CD4-positive, alpha-beta T cell (primary cell): ENCODE data around the gene WASL. TPM values are rescaled to one million over a fixed set of nuclear protein-coding genes. Genes with fewer than 3 reads are reported as not detected.

Experiments
- ATAC-seq: fragments of 200-7000 bp; cut with Tn5 transposase; one replicate; pipeline ENCODE4 v1.10.0; 2022; ENCODE audit warnings: mild to moderate bottlenecking; ENCODE audit not compliant: poor library complexity
- CTCF ChIA-PET: fragments of 350-600 bp; sonication (Branson Sonifier 250); formaldehyde crosslinking; loops from one replicate; lab custom pipeline; 2021; ENCODE audit warnings: antibody characterized with exemption, inconsistent platforms; lab: Charles Lee
- POLR2A ChIA-PET: fragments of 350-600 bp; sonication (Branson Sonifier 250); formaldehyde crosslinking; loops from one replicate; lab custom pipeline; 2021; ENCODE audit warnings: antibody characterized with exemption, inconsistent platforms; lab: Charles Lee
- DNase-seq, 14 experiments: peaks; one replicate each; pipeline ENCODE4 v3.0.0-alpha.2; 2013 to 2020; ENCODE audit warnings: mixed read lengths in 2 of 14
- H3K27ac ChIP-seq, 2 donors: one replicate each; pipeline versions ENCODE4 v1.5.1 to v1.7.0; 2013; ENCODE audit warnings: low read length in 2 of 2, low read depth in 1 of 2, mild to moderate bottlenecking in 1 of 2
- H3K27me3 ChIP-seq, 2 experiments: 1 replicate in 1 of 2; 2 replicates in 1 of 2; pipeline versions ENCODE4 v1.6.1 to v1.7.0; 2013; ENCODE audit warnings: low read length in 2 of 2, control low read depth in 1 of 2, mild to moderate bottlenecking in 1 of 2, moderate library complexity in 1 of 2; ENCODE audit not compliant: insufficient read depth in 2 of 2, control insufficient read depth in 1 of 2
- H3K36me3 ChIP-seq: one replicate; pipeline ENCODE4 v1.6.1; 2013; ENCODE audit warnings: low read length, control low read depth; ENCODE audit not compliant: insufficient read depth
- H3K4me1 ChIP-seq: one replicate; pipeline ENCODE4 v1.6.1; 2013; ENCODE audit warnings: low read length, control low read depth; ENCODE audit not compliant: insufficient read depth
- H3K4me3 ChIP-seq: one replicate; pipeline ENCODE4 v1.5.1; 2013; ENCODE audit warnings: mild to moderate bottlenecking, low read length, moderate library complexity
- H3K9me3 ChIP-seq, 2 experiments: 1 replicate in 1 of 2; 2 replicates in 1 of 2; pipeline versions ENCODE4 v1.6.1 to v1.7.0; 2013; ENCODE audit warnings: low read length in 2 of 2, mild to moderate bottlenecking in 2 of 2, control low read depth in 1 of 2, moderate library complexity in 1 of 2; ENCODE audit not compliant: control insufficient read depth in 1 of 2, insufficient read depth in 1 of 2
- H3K27ac Mint-ChIP-seq: one replicate; pipeline ENCODE4 v1.8.0; 2020; ENCODE audit warnings: mixed read lengths
- H3K27me3 Mint-ChIP-seq: one replicate; pipeline ENCODE4 v1.8.0; 2021; ENCODE audit warnings: mixed read lengths
- H3K36me3 Mint-ChIP-seq: one replicate; pipeline ENCODE4 v1.8.0; 2021; ENCODE audit warnings: low read depth, mixed read lengths
- H3K4me1 Mint-ChIP-seq: one replicate; pipeline ENCODE4 v1.8.0; 2021; ENCODE audit warnings: low read depth, mixed read lengths
- H3K4me3 Mint-ChIP-seq: one replicate; pipeline ENCODE4 v1.8.0; 2020; ENCODE audit warnings: mild to moderate bottlenecking, mixed read lengths
- H3K9me3 Mint-ChIP-seq: one replicate; pipeline ENCODE4 v1.8.0; 2020; ENCODE audit warnings: mixed read lengths
- CTCF ChIP-seq: fragments of 200-600 bp; IDR thresholded peaks from one replicate; pipeline ENCODE4 v1.8.0; 2022; ENCODE audit warnings: antibody characterized with exemption, mild to moderate bottlenecking
- intact Hi-C, 2 experiments: fragments of 100-400 bp; cut with DNase I in 1 of 2; cut with micrococcal nuclease in 1 of 2; formaldehyde crosslinking; loops; one replicate each; pipeline versions ENCODE4 v1.15.1 to v1.9.0; 2023 to 2025; cut with DNase I, micrococcal nuclease
- total RNA-seq, 174 experiments: library from RNA in 2 of 174; stranded (reverse) in 2 of 174; gene quantifications; one replicate each; pipeline ENCODE4 v1.2.3 and lab custom pipeline; 2021 to 2026

The WASL gene
- total RNA-seq, 2 experiments from 2014 or later, result 8.6 to 9.3 TPM

- DNase-seq (no peak), ATAC-seq (no peak)
- Histone ChIP-seq H3K36me3 (no peaks in the 10 kb centered on the region), H3K4me1 (no peaks in the 10 kb centered on the region), H3K4me3 (no peak overlapping the region), H3K27ac (no peak overlapping the region), H3K9me3 (peaks cover 9 to 18% of the 10 kb centered on the region in 2 experiments), H3K27me3 (no peaks in the 10 kb centered on the region)
- Mint-ChIP-seq H3K36me3 (peaks cover 76% of the 10 kb centered on the region), H3K4me1 (peaks cover 66% of the 10 kb centered on the region), H3K27me3 (no peaks in the 10 kb centered on the region), H3K9me3 (peaks cover 15% of the 10 kb centered on the region), H3K27ac (no peak overlapping the region), H3K4me3 (no peak overlapping the region)
- ChIA-PET CTCF (interaction anchor here (1.0 kb wide), 1 partner anchor 12 kb away, joined by 5 read pairs; no protein-coding TSS in a partner anchor), POLR2A (interaction anchor here (0.9 kb wide), 1 partner anchor 14 kb away, joined by 3 read pairs; no protein-coding TSS in a partner anchor)
- no peak for TF ChIP-seq CTCF
- intact Hi-C loops, result no loop called here
Observed at GRCh38 chr7:123734498-123734897, 14.3 kb downstream of the WASL start.

- H3K27ac ChIP-seq, result no peak overlapping the region
- intact Hi-C loops, result no loop called here
- DNase-seq (no peak), ATAC-seq (no peak)
- H3K4me1 ChIP-seq, result no peaks in the 10 kb centered on the region
- Mint-ChIP-seq H3K27me3 (no peaks in the 10 kb centered on the region), H3K4me1 (peaks cover 66% of the 10 kb centered on the region), H3K36me3 (peaks cover 76% of the 10 kb centered on the region), H3K4me3 (no peak overlapping the region), H3K9me3 (peaks cover 12% of the 10 kb centered on the region), H3K27ac (no peak overlapping the region)
- ChIA-PET POLR2A (no interaction called here), CTCF (no interaction called here)
- no peak overlapping the region for H3K4me3 ChIP-seq
- no peaks in the 10 kb centered on the region for H3K27me3 ChIP-seq
- peaks cover 9 to 18% of the 10 kb centered on the region in 2 experiments for H3K9me3 ChIP-seq
- no peak for TF ChIP-seq CTCF
- H3K36me3 ChIP-seq, result no peaks in the 10 kb centered on the region
Observed at GRCh38 chr7:123732413-123733091, 16.3 kb downstream of the WASL start.

GRCh38 chr7:123729218-123729578 lies 19.6 kb downstream of the WASL start:
- peaks cover 83% of the 10 kb centered on the region for H3K4me1 Mint-ChIP-seq
- H3K4me1 ChIP-seq, result no peaks in the 10 kb centered on the region
- H3K9me3 Mint-ChIP-seq, result peaks cover 8% of the 10 kb centered on the region
- no peak overlapping the region for H3K4me3 Mint-ChIP-seq
- ATAC-seq (no peak), DNase-seq (no peak)
- H3K36me3 ChIP-seq, result no peaks in the 10 kb centered on the region
- ChIA-PET POLR2A (no interaction called here), CTCF (no interaction called here)
- H3K27me3 Mint-ChIP-seq, result no peaks in the 10 kb centered on the region
- no peak overlapping the region for H3K27ac Mint-ChIP-seq
- H3K27ac ChIP-seq, result no peak overlapping the region
- intact Hi-C loops, result no loop called here
- TF ChIP-seq CTCF, result no peak
- H3K27me3 ChIP-seq, result no peaks in the 10 kb centered on the region
- peaks cover 55% of the 10 kb centered on the region for H3K36me3 Mint-ChIP-seq
- peaks cover 0 to 4% of the 10 kb centered on the region in 2 experiments for H3K9me3 ChIP-seq
- H3K4me3 ChIP-seq, result no peak overlapping the region
